GM23338 (cell line): Measurements from ENCODE around the gene IQCK. TPM values are rescaled to one million over a fixed set of nuclear protein-coding genes. Genes with fewer than 3 reads are reported as not detected.

Source experiments
- ATAC-seq: fragments of 200-7000 bp; cut with Tn5 transposase; 3 replicates; pipeline ENCODE4 v1.9.1; 2020
- DNase-seq: peaks from one replicate; pipeline ENCODE4 v3.0.0-alpha.2; 2015; ENCODE audit warnings: low spot score
- H2AFZ ChIP-seq: fragments of 200-600 bp; sonication (generic); 2 replicates; pipeline ENCODE4 v1.8.0; 2016; ENCODE audit warnings: antibody characterized with exemption, mild to moderate bottlenecking, moderate library complexity
- H3F3A ChIP-seq: fragments of 200-600 bp; sonication (generic); replicated peaks from 2 replicates; pipeline ENCODE4 v1.8.0; 2017; ENCODE audit warnings: antibody characterized with exemption, mixed run types, low read depth
- H3K27ac ChIP-seq: fragments of 200-600 bp; sonication (generic); 2 replicates; pipeline ENCODE4 v1.6.1; 2016; ENCODE audit warnings: low read depth
- H3K27me3 ChIP-seq: fragments of 200-600 bp; sonication (generic); 2 replicates; pipeline ENCODE4 v1.8.0; 2016; ENCODE audit warnings: mild to moderate bottlenecking, mixed run types, moderate library complexity; ENCODE audit not compliant: insufficient read depth
- H3K36me3 ChIP-seq: fragments of 200-600 bp; sonication (generic); 2 replicates; pipeline ENCODE4 v1.8.0; 2016; ENCODE audit warnings: mild to moderate bottlenecking; ENCODE audit not compliant: insufficient read depth
- H3K4me1 ChIP-seq: fragments of 200-600 bp; sonication (generic); 2 replicates; pipeline ENCODE4 v1.8.0; 2016; ENCODE audit warnings: mild to moderate bottlenecking, moderate library complexity; ENCODE audit not compliant: insufficient read depth
- H3K4me2 ChIP-seq: fragments of 200-600 bp; sonication (generic); 2 replicates; pipeline ENCODE4 v1.7.1; 2017; ENCODE audit warnings: mixed run types
- H3K4me3 ChIP-seq: fragments of 200-600 bp; sonication (generic); 2 replicates; pipeline ENCODE4 v1.6.1; 2016; ENCODE audit warnings: mixed run types
- H3K79me2 ChIP-seq: fragments of 200-600 bp; sonication (generic); replicated peaks from 2 replicates; pipeline ENCODE4 v1.8.0; 2017; ENCODE audit warnings: mild to moderate bottlenecking; ENCODE audit not compliant: insufficient read depth
- H3K9me2 ChIP-seq: fragments of 200-600 bp; sonication (generic); 2 replicates; pipeline ENCODE4 v1.8.0; 2017; ENCODE audit not compliant: insufficient read depth
- H4K20me1 ChIP-seq: fragments of 200-600 bp; sonication (generic); replicated peaks from 2 replicates; pipeline ENCODE4 v1.8.0; 2017; ENCODE audit warnings: mild to moderate bottlenecking; ENCODE audit not compliant: insufficient read depth
- H3K27ac Mint-ChIP-seq: 2 replicates; pipeline ENCODE4 v1.8.0; 2020; ENCODE audit warnings: inconsistent platforms, mild to moderate bottlenecking, moderate library complexity, mixed read lengths
- H3K27me3 Mint-ChIP-seq: 3 replicates; pipeline ENCODE4 v1.8.0; 2022; ENCODE audit warnings: low read depth, mild to moderate bottlenecking, moderate library complexity, mixed read lengths, inconsistent platforms; ENCODE audit not compliant: insufficient read depth, poor library complexity
- H3K36me3 Mint-ChIP-seq: 3 replicates; pipeline ENCODE4 v1.8.0; 2021; ENCODE audit warnings: low read depth, mild to moderate bottlenecking, inconsistent platforms, moderate library complexity, mixed read lengths
- H3K4me1 Mint-ChIP-seq: 3 replicates; pipeline ENCODE4 v1.8.0; 2020; ENCODE audit warnings: mild to moderate bottlenecking, inconsistent platforms, mixed read lengths
- H3K4me3 Mint-ChIP-seq: 3 replicates; pipeline ENCODE4 v1.8.0; 2021; ENCODE audit warnings: moderate library complexity, mild to moderate bottlenecking, inconsistent platforms, mixed read lengths
- H3K9me3 Mint-ChIP-seq: 3 replicates; pipeline ENCODE4 v1.8.0; 2020; ENCODE audit warnings: moderate library complexity, mild to moderate bottlenecking, inconsistent platforms, mixed read lengths
- CREB1 ChIP-seq: fragments of 250-450 bp; sonication (Bioruptor Pico); IDR thresholded peaks from 2 replicates; pipeline ENCODE4 v1.5.0; 2020; ENCODE audit warnings: low read depth, mild to moderate bottlenecking, moderate library complexity
- EZH2 ChIP-seq: fragments of 200-600 bp; sonication (generic); IDR thresholded peaks from one replicate; pipeline ENCODE4 v1.8.0; 2017; ENCODE audit warnings: antibody characterized with exemption, mild to moderate bottlenecking, low read depth; ENCODE audit not compliant: unreplicated experiment
- EZH2phosphoT487 ChIP-seq: fragments of 200-600 bp; sonication (generic); IDR thresholded peaks from one replicate; pipeline ENCODE4 v1.8.1; 2018; ENCODE audit warnings: antibody characterized with exemption; ENCODE audit not compliant: unreplicated experiment
- JUNB ChIP-seq: IDR thresholded peaks from one replicate; pipeline ENCODE4 v1.6.1; 2016; ENCODE audit warnings: antibody characterized with exemption; ENCODE audit not compliant: unreplicated experiment
- NANOG ChIP-seq: IDR thresholded peaks from 2 replicates; pipeline ENCODE4 v1.6.1; 2016; ENCODE audit warnings: antibody characterized with exemption, borderline replicate concordance
- POLR2AphosphoS5 ChIP-seq: IDR thresholded peaks from 2 replicates; pipeline ENCODE4 v1.6.1; 2016; ENCODE audit warnings: antibody characterized with exemption, low read depth
- ZNF331 ChIP-seq: fragments of 250-450 bp; sonication (Bioruptor Pico); IDR thresholded peaks from 2 replicates; pipeline ENCODE4 v1.5.0; 2020; ENCODE audit warnings: low read depth, mild to moderate bottlenecking, moderate library complexity
- polyA plus RNA-seq: library from polyadenylated mRNA; unstranded; fragments of >200 nt; fragmentation: Nextera tagmentation; extraction: Ambion mirVana; gene quantifications from 2 replicates; pipeline ENCODE4 v1.2.1, GENCODE V29; 2016
- total RNA-seq: library from RNA; depleted of rRNA; stranded (reverse); fragments of >200 nt; shearing (Covaris generic); gene quantifications from 2 replicates; pipeline ENCODE4 v1.2.3, GENCODE V29; 2014
- TF ChIP-seq, protein P1 (sequence below), 2 experiments: fragments of 200-600 bp in 1 of 2; sonication (generic) in 1 of 2; conservative IDR thresholded peaks; 2 replicates each; pipeline versions ENCODE4 v1.5.1 to v1.6.1; 2016 to 2017; ENCODE audit warnings: antibody characterized with exemption in 2 of 2, low read depth in 2 of 2, mild to moderate bottlenecking in 2 of 2, moderate library complexity in 1 of 2
- TF ChIP-seq, protein P2 (sequence below): IDR thresholded peaks from 2 replicates; pipeline ENCODE4 v1.6.1; 2016; ENCODE audit warnings: antibody characterized with exemption
- TF ChIP-seq, protein P3 (sequence below): IDR thresholded peaks from one replicate; pipeline ENCODE4 v1.6.1; 2018; ENCODE audit warnings: antibody characterized with exemption; ENCODE audit not compliant: unreplicated experiment
- TF ChIP-seq, protein P4 (sequence below): fragments of 250-450 bp; sonication (Bioruptor Pico); IDR thresholded peaks from 2 replicates; pipeline ENCODE4 v1.5.0; 2020; ENCODE audit warnings: mild to moderate bottlenecking, moderate library complexity

Gene IQCK
- total and polyA plus RNA-seq, 2 experiments from 2014 or later, result 7.6 to 10.0 TPM

DNA sequence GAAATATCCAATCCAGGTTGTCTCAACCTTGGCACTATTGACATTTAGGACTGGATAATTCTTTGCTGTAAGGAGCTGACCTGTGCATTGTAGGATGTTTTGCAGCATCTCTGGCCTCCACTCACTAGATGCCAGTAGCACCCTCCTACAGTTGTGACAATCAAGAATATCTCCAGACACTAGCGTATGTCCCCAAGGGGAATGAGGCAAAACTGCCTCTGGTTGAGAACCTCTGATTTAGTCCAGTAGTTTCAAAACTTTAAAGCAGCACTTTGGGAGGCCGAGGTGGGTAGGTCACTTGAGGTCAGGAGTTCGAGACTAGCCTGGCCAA, 48.4 kb downstream of the IQCK start:
- Histone ChIP-seq H3F3A (no peaks in the 10 kb centered on the region), H3K4me1 (peaks cover 11% of the 10 kb centered on the region), H4K20me1 (no peaks in the 10 kb centered on the region), H3K36me3 (0 out of 2 replicates have a peak, but pooled peaks cover 3% of the 10 kb centered on the region), H3K4me2 (no peak overlapping the region), H3K27ac (no peak overlapping the region), H2AFZ (peak overlapping the region; percentile 18; the same call in 1 of the 2 replicates), H3K4me3 (no peak overlapping the region), H3K79me2 (no peaks in the 10 kb centered on the region), H3K27me3 (no peaks in the 10 kb centered on the region), H3K9me2 (peaks cover 6% of the 10 kb centered on the region)
- H3K27me3 Mint-ChIP-seq, result peaks cover 4% of the 10 kb centered on the region
- peaks cover 20% of the 10 kb centered on the region for H3K36me3 Mint-ChIP-seq
- H3K4me3 Mint-ChIP-seq, result no peak overlapping the region
- H3K9me3 Mint-ChIP-seq, result peaks cover 22% of the 10 kb centered on the region; the same call in 2 of the 3 replicates
- peaks cover 11% of the 10 kb centered on the region for H3K4me1 Mint-ChIP-seq
- ATAC-seq (no peak), DNase-seq (no peak)
- no peak for TF ChIP-seq JUNB
- TF ChIP-seq, protein P1, sequence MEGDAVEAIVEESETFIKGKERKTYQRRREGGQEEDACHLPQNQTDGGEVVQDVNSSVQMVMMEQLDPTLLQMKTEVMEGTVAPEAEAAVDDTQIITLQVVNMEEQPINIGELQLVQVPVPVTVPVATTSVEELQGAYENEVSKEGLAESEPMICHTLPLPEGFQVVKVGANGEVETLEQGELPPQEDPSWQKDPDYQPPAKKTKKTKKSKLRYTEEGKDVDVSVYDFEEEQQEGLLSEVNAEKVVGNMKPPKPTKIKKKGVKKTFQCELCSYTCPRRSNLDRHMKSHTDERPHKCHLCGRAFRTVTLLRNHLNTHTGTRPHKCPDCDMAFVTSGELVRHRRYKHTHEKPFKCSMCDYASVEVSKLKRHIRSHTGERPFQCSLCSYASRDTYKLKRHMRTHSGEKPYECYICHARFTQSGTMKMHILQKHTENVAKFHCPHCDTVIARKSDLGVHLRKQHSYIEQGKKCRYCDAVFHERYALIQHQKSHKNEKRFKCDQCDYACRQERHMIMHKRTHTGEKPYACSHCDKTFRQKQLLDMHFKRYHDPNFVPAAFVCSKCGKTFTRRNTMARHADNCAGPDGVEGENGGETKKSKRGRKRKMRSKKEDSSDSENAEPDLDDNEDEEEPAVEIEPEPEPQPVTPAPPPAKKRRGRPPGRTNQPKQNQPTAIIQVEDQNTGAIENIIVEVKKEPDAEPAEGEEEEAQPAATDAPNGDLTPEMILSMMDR (conservative IDR thresholded peaks at IDR 0.05; ENCODE audit: low read depth in 2 of 2), result no peak
- TF ChIP-seq EZH2phosphoT487, result no peak
- TF ChIP-seq POLR2AphosphoS5, result no peak
- no peak for TF ChIP-seq NANOG
- TF ChIP-seq CREB1 (CRISPR knock-in tag), result no peak
- no peak for TF ChIP-seq ZNF331 (CRISPR knock-in tag)
- TF ChIP-seq, protein P2, sequence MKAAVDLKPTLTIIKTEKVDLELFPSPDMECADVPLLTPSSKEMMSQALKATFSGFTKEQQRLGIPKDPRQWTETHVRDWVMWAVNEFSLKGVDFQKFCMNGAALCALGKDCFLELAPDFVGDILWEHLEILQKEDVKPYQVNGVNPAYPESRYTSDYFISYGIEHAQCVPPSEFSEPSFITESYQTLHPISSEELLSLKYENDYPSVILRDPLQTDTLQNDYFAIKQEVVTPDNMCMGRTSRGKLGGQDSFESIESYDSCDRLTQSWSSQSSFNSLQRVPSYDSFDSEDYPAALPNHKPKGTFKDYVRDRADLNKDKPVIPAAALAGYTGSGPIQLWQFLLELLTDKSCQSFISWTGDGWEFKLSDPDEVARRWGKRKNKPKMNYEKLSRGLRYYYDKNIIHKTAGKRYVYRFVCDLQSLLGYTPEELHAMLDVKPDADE, result no peak
- TF ChIP-seq EZH2, result no peak
- TF ChIP-seq, protein P3, sequence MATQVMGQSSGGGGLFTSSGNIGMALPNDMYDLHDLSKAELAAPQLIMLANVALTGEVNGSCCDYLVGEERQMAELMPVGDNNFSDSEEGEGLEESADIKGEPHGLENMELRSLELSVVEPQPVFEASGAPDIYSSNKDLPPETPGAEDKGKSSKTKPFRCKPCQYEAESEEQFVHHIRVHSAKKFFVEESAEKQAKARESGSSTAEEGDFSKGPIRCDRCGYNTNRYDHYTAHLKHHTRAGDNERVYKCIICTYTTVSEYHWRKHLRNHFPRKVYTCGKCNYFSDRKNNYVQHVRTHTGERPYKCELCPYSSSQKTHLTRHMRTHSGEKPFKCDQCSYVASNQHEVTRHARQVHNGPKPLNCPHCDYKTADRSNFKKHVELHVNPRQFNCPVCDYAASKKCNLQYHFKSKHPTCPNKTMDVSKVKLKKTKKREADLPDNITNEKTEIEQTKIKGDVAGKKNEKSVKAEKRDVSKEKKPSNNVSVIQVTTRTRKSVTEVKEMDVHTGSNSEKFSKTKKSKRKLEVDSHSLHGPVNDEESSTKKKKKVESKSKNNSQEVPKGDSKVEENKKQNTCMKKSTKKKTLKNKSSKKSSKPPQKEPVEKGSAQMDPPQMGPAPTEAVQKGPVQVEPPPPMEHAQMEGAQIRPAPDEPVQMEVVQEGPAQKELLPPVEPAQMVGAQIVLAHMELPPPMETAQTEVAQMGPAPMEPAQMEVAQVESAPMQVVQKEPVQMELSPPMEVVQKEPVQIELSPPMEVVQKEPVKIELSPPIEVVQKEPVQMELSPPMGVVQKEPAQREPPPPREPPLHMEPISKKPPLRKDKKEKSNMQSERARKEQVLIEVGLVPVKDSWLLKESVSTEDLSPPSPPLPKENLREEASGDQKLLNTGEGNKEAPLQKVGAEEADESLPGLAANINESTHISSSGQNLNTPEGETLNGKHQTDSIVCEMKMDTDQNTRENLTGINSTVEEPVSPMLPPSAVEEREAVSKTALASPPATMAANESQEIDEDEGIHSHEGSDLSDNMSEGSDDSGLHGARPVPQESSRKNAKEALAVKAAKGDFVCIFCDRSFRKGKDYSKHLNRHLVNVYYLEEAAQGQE, result no peak
- TF ChIP-seq, protein P4, sequence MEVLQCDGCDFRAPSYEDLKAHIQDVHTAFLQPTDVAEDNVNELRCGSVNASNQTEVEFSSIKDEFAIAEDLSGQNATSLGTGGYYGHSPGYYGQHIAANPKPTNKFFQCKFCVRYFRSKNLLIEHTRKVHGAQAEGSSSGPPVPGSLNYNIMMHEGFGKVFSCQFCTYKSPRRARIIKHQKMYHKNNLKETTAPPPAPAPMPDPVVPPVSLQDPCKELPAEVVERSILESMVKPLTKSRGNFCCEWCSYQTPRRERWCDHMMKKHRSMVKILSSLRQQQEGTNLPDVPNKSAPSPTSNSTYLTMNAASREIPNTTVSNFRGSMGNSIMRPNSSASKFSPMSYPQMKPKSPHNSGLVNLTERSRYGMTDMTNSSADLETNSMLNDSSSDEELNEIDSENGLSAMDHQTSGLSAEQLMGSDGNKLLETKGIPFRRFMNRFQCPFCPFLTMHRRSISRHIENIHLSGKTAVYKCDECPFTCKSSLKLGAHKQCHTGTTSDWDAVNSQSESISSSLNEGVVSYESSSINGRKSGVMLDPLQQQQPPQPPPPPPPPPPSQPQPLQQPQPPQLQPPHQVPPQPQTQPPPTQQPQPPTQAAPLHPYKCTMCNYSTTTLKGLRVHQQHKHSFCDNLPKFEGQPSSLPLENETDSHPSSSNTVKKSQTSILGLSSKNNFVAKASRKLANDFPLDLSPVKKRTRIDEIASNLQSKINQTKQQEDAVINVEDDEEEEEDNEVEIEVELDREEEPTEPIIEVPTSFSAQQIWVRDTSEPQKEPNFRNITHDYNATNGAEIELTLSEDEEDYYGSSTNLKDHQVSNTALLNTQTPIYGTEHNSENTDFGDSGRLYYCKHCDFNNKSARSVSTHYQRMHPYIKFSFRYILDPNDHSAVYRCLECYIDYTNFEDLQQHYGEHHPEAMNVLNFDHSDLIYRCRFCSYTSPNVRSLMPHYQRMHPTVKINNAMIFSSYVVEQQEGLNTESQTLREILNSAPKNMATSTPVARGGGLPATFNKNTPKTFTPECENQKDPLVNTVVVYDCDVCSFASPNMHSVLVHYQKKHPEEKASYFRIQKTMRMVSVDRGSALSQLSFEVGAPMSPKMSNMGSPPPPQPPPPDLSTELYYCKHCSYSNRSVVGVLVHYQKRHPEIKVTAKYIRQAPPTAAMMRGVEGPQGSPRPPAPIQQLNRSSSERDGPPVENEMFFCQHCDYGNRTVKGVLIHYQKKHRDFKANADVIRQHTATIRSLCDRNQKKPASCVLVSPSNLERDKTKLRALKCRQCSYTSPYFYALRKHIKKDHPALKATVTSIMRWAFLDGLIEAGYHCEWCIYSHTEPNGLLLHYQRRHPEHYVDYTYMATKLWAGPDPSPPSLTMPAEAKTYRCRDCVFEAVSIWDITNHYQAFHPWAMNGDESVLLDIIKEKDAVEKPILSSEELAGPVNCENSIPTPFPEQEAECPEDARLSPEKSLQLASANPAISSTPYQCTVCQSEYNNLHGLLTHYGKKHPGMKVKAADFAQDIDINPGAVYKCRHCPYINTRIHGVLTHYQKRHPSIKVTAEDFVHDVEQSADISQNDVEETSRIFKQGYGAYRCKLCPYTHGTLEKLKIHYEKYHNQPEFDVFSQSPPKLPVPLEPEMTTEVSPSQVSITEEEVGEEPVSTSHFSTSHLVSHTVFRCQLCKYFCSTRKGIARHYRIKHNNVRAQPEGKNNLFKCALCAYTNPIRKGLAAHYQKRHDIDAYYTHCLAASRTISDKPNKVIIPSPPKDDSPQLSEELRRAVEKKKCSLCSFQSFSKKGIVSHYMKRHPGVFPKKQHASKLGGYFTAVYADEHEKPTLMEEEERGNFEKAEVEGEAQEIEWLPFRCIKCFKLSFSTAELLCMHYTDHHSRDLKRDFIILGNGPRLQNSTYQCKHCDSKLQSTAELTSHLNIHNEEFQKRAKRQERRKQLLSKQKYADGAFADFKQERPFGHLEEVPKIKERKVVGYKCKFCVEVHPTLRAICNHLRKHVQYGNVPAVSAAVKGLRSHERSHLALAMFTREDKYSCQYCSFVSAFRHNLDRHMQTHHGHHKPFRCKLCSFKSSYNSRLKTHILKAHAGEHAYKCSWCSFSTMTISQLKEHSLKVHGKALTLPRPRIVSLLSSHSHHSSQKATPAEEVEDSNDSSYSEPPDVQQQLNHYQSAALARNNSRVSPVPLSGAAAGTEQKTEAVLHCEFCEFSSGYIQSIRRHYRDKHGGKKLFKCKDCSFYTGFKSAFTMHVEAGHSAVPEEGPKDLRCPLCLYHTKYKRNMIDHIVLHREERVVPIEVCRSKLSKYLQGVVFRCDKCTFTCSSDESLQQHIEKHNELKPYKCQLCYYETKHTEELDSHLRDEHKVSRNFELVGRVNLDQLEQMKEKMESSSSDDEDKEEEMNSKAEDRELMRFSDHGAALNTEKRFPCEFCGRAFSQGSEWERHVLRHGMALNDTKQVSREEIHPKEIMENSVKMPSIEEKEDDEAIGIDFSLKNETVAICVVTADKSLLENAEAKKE, result no peak
- H3K27ac Mint-ChIP-seq, result no peak overlapping the region
